Astrocyte (in vitro differentiated cells and primary cell): ENCODE measurements around the gene OSR1.

Experiments
- CTCF ChIP-seq: IDR thresholded peaks from 2 replicates; pipeline ENCODE4 v1.5.1; 2011; ENCODE audit warnings: low read depth, mild to moderate bottlenecking, inconsistent platforms, low read length, moderate library complexity; ENCODE audit not compliant: insufficient read depth
- EZH2 ChIP-seq: IDR thresholded peaks from 2 replicates; pipeline ENCODE4 v1.6.1; 2012; ENCODE audit warnings: mild to moderate bottlenecking, low read length, inconsistent platforms; ENCODE audit not compliant: insufficient read depth

GRCh38 chr2:19351899-19352697, 6.3 kb downstream of the OSR1 start:
- TF ChIP-seq CTCF (no peak), EZH2 (no peak)
